ENCODE results near the gene EPB41. TPM values are rescaled to one million over a fixed set of nuclear protein-coding genes. Genes with fewer than 3 reads are reported as not detected.

The EPB41 gene
- total and polyA plus RNA-seq, 2 of the 8 experiments (the other 6 are each of a cell fraction or from before 2014, with no cell fraction given): 36.7 to 109 TPM

DNA sequence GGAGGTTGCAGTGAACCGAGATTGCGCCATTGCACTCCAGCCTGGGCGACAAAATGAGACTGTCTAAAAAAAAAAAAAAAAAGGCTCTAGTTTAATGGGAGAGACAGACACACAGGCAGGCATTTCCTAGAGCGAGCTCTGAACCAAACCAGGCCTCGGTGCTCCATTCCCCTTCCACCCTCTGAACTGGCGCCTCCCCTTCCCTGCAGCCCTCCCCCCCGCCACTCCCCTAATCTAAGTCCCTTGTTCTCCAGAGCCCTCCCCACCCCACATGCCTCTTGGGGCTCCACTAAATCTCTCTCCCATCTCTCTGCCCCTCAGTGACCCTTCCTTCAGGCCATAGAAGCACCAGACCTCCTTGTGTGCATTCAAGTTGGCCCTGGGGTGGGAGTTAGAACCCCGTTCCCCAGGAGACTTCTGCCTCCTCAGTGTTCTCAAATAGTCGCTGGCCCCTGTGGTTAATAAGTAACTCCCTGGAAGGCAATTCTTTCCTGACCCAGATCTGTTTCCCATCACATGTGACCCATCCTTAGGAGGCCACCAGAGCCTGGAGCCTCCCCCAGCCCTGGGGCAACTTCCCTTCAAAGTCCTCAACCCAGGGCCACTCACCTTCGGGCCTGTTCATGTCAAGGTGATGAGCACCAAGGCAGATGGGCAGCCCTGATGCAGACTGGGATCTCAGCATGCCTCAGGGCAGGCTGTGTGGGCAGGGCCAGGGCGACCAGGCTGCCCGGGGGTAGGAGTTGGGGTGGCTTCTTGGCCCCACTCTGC is 42.6 kb upstream of the EPB41 start:
- H3K27ac ChIP-seq (ENCODE audit: low read depth, low read length): no peak overlapping the region
- no peaks in the 10 kb centered on the region for H3K79me1 ChIP-seq (ENCODE audit: low read depth, low read length)
- H4K5ac ChIP-seq (ENCODE audit: insufficient read length, low read depth, low read length): no peak overlapping the region
- no peak overlapping the region for H4K8ac ChIP-seq (ENCODE audit: extremely low read depth, insufficient read depth, low read length)
- H4K20me1 ChIP-seq (replicated peaks in 1 of 2; ENCODE audit: control insufficient read depth in 1 of 2, insufficient read depth in 2 of 2, low read length in 2 of 2): no peaks in the 10 kb centered on the region
- no peak overlapping the region for H2AFZ ChIP-seq (ENCODE audit: low read length)
- H3K4me3 ChIP-seq (ENCODE audit: extremely low read depth in 1 of 4, insufficient read depth in 2 of 4, low read depth in 3 of 4, low read length in 4 of 4): no peak overlapping the region
- no peak overlapping the region for H3K4me2 ChIP-seq (ENCODE audit: insufficient read depth in 1 of 2, low read depth in 2 of 2, low read length in 2 of 2)
- H3K4ac ChIP-seq (replicated peaks; ENCODE audit: insufficient read length, low read depth, low read length): no peak overlapping the region
- H2AK5ac ChIP-seq (ENCODE audit: low read depth, low read length): no peak overlapping the region
- H3K23ac ChIP-seq (ENCODE audit: insufficient read length): no peak overlapping the region
- H3K36me3 ChIP-seq (ENCODE audit: control insufficient read depth in 2 of 4, insufficient read depth in 4 of 4, low read length in 3 of 4): no peaks in the 10 kb centered on the region
- DNase-seq (ENCODE audit: low read depth in 1 of 2, low spot score in 2 of 2) (no peak), FAIRE-seq (no peak)
- no peaks in the 10 kb centered on the region for H3K4me1 ChIP-seq (replicated peaks in 1 of 4; ENCODE audit: control insufficient read depth in 3 of 4, insufficient read depth in 4 of 4, low read length in 3 of 4)
- no peak overlapping the region for H3K9ac ChIP-seq (replicated peaks in 1 of 4; ENCODE audit: extremely low read depth in 1 of 4, low read depth in 3 of 4, low read length in 3 of 4)
- no peak overlapping the region for H2BK120ac ChIP-seq (replicated peaks; ENCODE audit: low read depth, low read length)
- no peaks in the 10 kb centered on the region for H3K23me2 ChIP-seq (ENCODE audit: low read depth, low read length)
- H2BK5ac ChIP-seq (ENCODE audit: low read depth, low read length): no peak overlapping the region
- no peak overlapping the region for H4K91ac ChIP-seq (replicated peaks; ENCODE audit: insufficient read length, low read length)
- CTCF ChIA-PET (ENCODE audit: partially characterized antibody): interaction anchor here (1.0 to 9.0 kb wide), 3 partner anchors 87 to 160 kb away, joined by 3 to 160 read pairs (median 23); no protein-coding TSS in a partner anchor
- no peak overlapping the region for H2BK12ac ChIP-seq (ENCODE audit: low read depth, low read length)
- H2BK20ac ChIP-seq (ENCODE audit: low read length): no peak overlapping the region
- H3K79me2 ChIP-seq (ENCODE audit: control insufficient read depth in 1 of 2, insufficient read depth in 2 of 2, low read length in 2 of 2): no peaks in the 10 kb centered on the region
- no peak overlapping the region for H3K18ac ChIP-seq (ENCODE audit: extremely low read depth, low read length)
- WGBS, 2 experiments (ENCODE audit: extremely low coverage in 1 of 2, insufficient coverage in 1 of 2, insufficient read length in 1 of 2, insufficient replicate concordance in 2 of 2, low coverage in 1 of 2, low lambda C conversion rate in 2 of 2, missing lambda C conversion rate in 1 of 2): 97% methylated on average over 7 of the region's 12 CpGs; no CpG with 5 or more reads in 1 of the 2 experiments
- no peak overlapping the region for H2BK15ac ChIP-seq (ENCODE audit: low read length)
- H3K14ac ChIP-seq (ENCODE audit: insufficient read length): no peak overlapping the region
- H3K56ac ChIP-seq (replicated peaks; ENCODE audit: insufficient read length, low read depth, low read length): no peak overlapping the region
- TF ChIP-seq BCL11A (IDR thresholded peaks at IDR 0.05; ENCODE audit: low read depth in 2 of 2, low read length in 2 of 2) (no peak), JUN (IDR thresholded peaks at IDR 0.05; ENCODE audit: low read depth, low read length) (no peak), PHF8 (conservative IDR thresholded peaks at IDR 0.05; ENCODE audit: low read depth, low read length) (no peak), ZNF274 (IDR thresholded peaks at IDR 0.05; ENCODE audit: borderline replicate concordance, extremely low read depth, low read length) (no peak), MAX (IDR thresholded peaks at IDR 0.05) (no peak)
- TF ChIP-seq, protein P1, sequence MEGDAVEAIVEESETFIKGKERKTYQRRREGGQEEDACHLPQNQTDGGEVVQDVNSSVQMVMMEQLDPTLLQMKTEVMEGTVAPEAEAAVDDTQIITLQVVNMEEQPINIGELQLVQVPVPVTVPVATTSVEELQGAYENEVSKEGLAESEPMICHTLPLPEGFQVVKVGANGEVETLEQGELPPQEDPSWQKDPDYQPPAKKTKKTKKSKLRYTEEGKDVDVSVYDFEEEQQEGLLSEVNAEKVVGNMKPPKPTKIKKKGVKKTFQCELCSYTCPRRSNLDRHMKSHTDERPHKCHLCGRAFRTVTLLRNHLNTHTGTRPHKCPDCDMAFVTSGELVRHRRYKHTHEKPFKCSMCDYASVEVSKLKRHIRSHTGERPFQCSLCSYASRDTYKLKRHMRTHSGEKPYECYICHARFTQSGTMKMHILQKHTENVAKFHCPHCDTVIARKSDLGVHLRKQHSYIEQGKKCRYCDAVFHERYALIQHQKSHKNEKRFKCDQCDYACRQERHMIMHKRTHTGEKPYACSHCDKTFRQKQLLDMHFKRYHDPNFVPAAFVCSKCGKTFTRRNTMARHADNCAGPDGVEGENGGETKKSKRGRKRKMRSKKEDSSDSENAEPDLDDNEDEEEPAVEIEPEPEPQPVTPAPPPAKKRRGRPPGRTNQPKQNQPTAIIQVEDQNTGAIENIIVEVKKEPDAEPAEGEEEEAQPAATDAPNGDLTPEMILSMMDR (IDR thresholded peaks at IDR 0.05; ENCODE audit: control extremely low read depth in 1 of 3, insufficient read depth in 1 of 3, low read depth in 1 of 3, low read length in 3 of 3): no peak
- H3K27me3 ChIP-seq (replicated peaks in 1 of 4; ENCODE audit: control insufficient read depth in 3 of 4, extremely low read depth in 1 of 4, insufficient read depth in 3 of 4, low read length in 3 of 4): no peaks in the 10 kb centered on the region
- POLR2A ChIA-PET (ENCODE audit: partially characterized antibody): interaction anchor here (1.2 kb wide), 1 partner anchor 40 kb away, joined by 3 read pairs; no protein-coding TSS in a partner anchor
- no peaks in the 10 kb centered on the region for H3K9me3 ChIP-seq (ENCODE audit: insufficient read depth in 2 of 2, low read depth in 1 of 2, low read length in 1 of 2)
